RWPE1 (cell line): ENCODE results near the gene RCAN1.

Source experiments
- CTCF ChIA-PET: fragments of 350-600 bp; sonication (Branson Sonifier 250); formaldehyde crosslinking; extraction: SDS; loops from one replicate; lab custom pipeline; 2021; lab: Yijun Ruan, JAX
- POLR2A ChIA-PET: fragments of 400-600 bp; formaldehyde crosslinking; extraction: SDS; loops from one replicate; lab custom pipeline; 2020; ENCODE audit warnings: antibody characterized with exemption; ENCODE audit not compliant: low non-redundant PET; lab: Yijun Ruan, JAX
- DNase-seq: peaks from one replicate; pipeline ENCODE4 v3.0.0; 2012; ENCODE audit warnings: low spot score
- H3K27ac ChIP-seq: fragments of 450-650 bp; 2 replicates; pipeline ENCODE4 v1.5.1; 2017
- TF ChIP-seq, protein P1 (sequence below): fragments of 450-650 bp; conservative IDR thresholded peaks from 2 replicates; pipeline ENCODE4 v1.5.1; 2017; ENCODE audit warnings: low read depth, mild to moderate bottlenecking

RCAN1 gene

DNA sequence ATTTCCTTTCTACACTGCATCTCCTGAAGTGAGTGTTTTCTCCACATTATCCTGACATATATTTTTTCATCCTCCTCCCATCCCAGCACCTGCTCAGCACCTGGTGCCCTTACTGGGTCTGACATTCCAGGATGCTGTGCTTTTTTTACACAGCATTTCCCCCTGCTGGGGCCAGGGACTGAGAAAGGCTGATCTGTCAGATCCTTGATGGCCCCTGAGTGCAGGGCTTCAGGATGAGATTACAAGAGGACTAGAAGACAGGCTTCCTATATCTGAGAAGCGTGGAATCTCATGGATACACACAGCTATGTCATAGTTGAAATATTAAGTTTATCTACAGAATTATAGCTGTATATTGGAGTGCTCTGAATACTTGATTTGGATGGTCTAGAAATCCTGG, 24.4 kb downstream of the RCAN1 start:
- TF ChIP-seq, protein P1, sequence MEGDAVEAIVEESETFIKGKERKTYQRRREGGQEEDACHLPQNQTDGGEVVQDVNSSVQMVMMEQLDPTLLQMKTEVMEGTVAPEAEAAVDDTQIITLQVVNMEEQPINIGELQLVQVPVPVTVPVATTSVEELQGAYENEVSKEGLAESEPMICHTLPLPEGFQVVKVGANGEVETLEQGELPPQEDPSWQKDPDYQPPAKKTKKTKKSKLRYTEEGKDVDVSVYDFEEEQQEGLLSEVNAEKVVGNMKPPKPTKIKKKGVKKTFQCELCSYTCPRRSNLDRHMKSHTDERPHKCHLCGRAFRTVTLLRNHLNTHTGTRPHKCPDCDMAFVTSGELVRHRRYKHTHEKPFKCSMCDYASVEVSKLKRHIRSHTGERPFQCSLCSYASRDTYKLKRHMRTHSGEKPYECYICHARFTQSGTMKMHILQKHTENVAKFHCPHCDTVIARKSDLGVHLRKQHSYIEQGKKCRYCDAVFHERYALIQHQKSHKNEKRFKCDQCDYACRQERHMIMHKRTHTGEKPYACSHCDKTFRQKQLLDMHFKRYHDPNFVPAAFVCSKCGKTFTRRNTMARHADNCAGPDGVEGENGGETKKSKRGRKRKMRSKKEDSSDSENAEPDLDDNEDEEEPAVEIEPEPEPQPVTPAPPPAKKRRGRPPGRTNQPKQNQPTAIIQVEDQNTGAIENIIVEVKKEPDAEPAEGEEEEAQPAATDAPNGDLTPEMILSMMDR, result no peak
- H3K27ac ChIP-seq, result no peak overlapping the region
- ChIA-PET POLR2A (no interaction called here), CTCF (no interaction called here)
- DNase-seq, result no peak

DNA sequence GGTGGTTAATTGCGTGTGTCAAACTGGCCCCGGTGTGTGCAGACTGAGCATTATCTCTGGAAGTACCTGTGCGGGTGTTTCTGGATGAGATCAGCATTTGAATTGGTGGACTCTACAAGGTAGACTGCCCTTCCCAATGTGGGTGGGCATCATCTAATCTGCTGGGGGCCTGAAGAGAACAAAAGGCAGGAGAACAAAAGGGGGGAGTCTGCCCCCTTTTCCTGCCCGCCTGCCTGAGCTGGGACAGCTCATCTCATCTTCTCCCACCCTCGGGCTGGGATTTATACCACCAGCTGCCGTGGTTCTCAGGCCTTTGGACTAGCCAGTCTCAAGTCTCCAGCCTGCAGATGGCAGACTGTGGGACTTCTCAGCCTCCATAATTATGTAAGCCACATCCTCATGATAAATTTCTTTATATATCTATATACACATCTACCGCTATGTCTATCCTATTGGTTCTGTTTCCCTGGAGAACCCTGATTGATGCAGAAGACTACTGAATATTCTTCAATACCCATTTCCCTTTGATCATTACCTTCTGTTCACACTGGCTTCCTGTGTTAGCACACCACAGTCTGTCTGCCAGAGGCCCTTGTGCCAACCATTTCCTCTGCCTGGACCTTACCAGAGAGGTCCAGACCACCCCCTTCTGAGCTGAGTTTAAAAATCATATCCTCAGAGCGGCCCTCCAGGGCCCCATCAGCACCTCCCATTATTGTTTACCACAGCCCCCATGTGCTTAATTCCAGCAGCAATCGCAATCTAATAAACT, 25.2 kb downstream of the RCAN1 start:
- POLR2A ChIA-PET, result no interaction called here

DNA sequence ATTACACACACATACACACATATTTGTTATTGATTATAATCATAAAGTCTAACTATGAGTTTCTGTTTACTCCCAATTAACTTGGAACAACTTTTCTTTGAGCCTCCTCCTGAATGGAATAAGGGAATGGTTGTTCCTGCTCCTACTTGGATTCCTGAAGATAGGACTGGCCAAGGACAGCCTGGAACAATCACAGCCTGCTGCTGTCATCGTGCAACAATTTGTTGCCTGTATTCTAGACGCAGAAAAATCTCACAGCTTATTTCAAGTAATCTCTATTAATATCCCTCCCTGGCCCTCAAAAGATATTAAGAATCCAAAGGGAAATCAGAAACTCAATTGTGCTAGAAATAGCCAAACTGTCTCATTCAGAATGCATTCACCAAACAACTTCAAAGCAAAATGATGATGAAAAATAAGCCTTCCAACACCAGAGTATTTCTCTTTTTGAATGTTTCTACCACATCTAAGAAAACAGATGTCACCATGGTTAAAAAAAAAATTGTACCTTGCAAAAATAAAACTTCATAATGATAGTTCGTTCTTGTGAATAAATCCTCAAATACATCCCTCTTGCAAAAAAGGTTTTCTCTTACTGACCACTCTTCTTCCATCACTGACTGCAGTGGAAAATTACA, 30.9 kb downstream of the RCAN1 start:
- TF ChIP-seq, protein P1, result no peak
- no peak overlapping the region for H3K27ac ChIP-seq
- POLR2A ChIA-PET, result no interaction called here
- CTCF ChIA-PET, result no interaction called here
- DNase-seq, result no peak

More for the DNA sequence above, 25.2 kb downstream of the RCAN1 start:
- DNase-seq, result no peak
- TF ChIP-seq, protein P1, result no peak
- CTCF ChIA-PET, result no interaction called here
- no peak overlapping the region for H3K27ac ChIP-seq

DNA sequence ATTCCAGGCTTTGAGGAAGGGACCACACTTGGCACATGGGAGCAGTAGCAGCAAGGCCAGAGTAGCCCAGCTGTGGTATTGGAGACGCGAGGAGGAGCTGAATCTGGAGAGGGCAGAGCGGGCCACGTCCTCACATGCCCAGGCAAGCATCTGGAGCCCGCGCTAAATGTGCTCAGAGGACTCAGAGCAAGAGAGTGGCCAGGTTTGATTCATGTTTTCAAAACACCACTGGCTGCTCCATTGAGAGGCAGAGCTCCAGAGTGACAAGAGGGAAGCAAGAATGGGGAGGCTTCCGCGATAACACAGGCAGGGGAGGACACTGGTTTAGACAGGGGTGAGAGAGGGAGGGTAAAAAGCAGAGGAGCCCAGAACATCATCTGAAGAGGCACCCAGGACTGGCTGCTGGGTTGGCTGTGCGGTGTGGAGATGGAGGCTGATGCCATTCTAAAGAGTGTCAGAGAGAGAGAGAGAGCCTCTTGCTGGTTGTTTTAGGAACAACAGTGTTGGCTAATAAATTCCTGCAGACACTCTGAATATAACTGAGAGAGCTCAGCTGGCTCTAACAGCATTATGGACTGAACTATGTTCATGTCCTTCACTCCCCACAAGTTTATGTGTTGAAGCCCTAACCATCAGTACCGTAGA, 32.3 kb downstream of the RCAN1 start:
- DNase-seq, result peak; percentile 35
- POLR2A ChIA-PET, result no interaction called here
- peak overlapping the region; percentile 80 for H3K27ac ChIP-seq
- TF ChIP-seq, protein P1, result no peak; the same call in 1 of the 2 replicates
- CTCF ChIA-PET, result interaction anchor here (0.6 kb wide), 2 partner anchors 14 to 59 kb away, joined by 3 to 4 read pairs; no protein-coding TSS in a partner anchor

DNA sequence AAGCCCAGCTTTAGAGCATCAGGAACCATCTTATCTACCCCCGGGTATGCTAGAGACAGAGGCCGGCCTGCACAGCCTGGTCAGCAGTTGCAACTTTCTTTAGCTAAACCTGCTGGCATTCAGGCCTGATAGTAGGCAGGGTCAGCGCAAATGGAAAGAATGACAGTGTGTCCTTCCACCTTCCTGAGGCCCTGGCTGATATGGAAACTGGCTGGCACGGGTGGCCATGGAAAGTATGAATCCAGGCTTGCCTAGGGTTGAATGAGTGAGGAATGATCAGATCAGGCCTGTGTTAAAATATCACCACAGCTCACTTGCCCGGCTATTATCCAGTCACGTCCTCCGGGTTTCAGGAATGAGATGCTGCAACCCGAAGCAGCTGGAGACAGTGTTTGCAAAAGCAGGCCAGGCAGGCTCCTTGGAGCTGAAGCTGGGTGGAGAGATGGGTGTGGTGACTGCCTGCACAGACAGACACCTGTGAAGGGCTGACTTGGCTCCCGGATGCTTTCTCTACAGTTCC, 34.7 kb downstream of the RCAN1 start:
- peak overlapping the region; percentile 86 for H3K27ac ChIP-seq
- TF ChIP-seq, protein P1, result no peak
- CTCF ChIA-PET, result interaction anchor here (1.0 kb wide), 1 partner anchor 23 kb away, joined by 3 read pairs; no protein-coding TSS in a partner anchor
- POLR2A ChIA-PET, result no interaction called here
- DNase-seq, result peak; percentile 44

DNA sequence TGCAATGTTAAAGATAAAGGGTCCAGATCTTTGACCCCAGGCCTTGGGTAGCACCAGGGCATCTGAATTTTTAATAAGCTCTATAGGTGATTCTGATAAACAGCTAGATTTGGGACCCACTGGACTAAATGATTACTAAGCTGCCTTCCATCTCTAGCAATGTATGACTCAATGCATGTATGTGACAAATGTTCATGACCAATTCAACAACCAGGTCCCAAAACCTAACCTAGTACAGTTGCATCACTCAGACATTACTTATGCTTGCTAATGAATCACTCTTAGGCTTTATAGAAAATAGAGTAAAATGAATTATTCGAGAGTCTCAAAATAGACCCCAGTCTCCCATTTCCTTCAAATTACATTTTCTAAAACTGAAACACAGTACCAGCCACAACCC, 35.5 kb downstream of the RCAN1 start:
- DNase-seq, result peak; percentile 39
- peak overlapping the region; percentile 86 for H3K27ac ChIP-seq
- TF ChIP-seq, protein P1, result no peak
- CTCF ChIA-PET, result interaction anchor here (1.0 kb wide), 1 partner anchor 24 kb away, joined by 3 read pairs; no protein-coding TSS in a partner anchor
- POLR2A ChIA-PET, result no interaction called here
